GM12865 (cell line): ENCODE results near the gene ADCY5.

Source experiments
- DNase-seq: peaks from one replicate; pipeline ENCODE4 v3.0.0; 2010; ENCODE audit warnings: low read depth
- H3K4me3 ChIP-seq: 2 replicates; pipeline ENCODE4 v1.5.1; 2011; ENCODE audit warnings: mild to moderate bottlenecking, low read depth, low read length, control low read depth
- CTCF ChIP-seq: IDR thresholded peaks from 2 replicates; pipeline ENCODE4 v1.5.1; 2011; ENCODE audit warnings: low read length, control low read depth, low read depth, inconsistent platforms; ENCODE audit not compliant: insufficient read depth; ENCODE audit errors: missing control alignments

The ADCY5 gene

GRCh38 chr3:123267821-123268220 lies 181.1 kb downstream of the ADCY5 start:
- no peak for TF ChIP-seq CTCF
- no peak overlapping the region for H3K4me3 ChIP-seq
- DNase-seq, result no peak

- DNase-seq, result no peak
- H3K4me3 ChIP-seq, result no peak overlapping the region
- TF ChIP-seq CTCF, result no peak
These were observed 184.9 kb downstream of the ADCY5 start for GRCh38 chr3:123263941-123264340.

GRCh38 chr3:123262868-123263267 lies 186.0 kb downstream of the ADCY5 start:
- TF ChIP-seq CTCF, result no peak
- H3K4me3 ChIP-seq, result no peak overlapping the region
- DNase-seq, result no peak

GRCh38 chr3:123262226-123262625 lies 186.7 kb downstream of the ADCY5 start:
- no peak overlapping the region for H3K4me3 ChIP-seq
- TF ChIP-seq CTCF, result no peak
- no peak for DNase-seq

GRCh38 chr3:123261666-123262065 lies 187.2 kb downstream of the ADCY5 start:
- TF ChIP-seq CTCF, result no peak
- H3K4me3 ChIP-seq, result no peak overlapping the region
- no peak for DNase-seq

- no peak overlapping the region for H3K4me3 ChIP-seq
- peak; percentile 37 for DNase-seq
- TF ChIP-seq CTCF, result peak; percentile 25
These were observed 190.0 kb downstream of the ADCY5 start for GRCh38 chr3:123258811-123259420.

GRCh38 chr3:123258359-123258758 lies 190.5 kb downstream of the ADCY5 start:
- no peak for TF ChIP-seq CTCF
- DNase-seq, result no peak
- H3K4me3 ChIP-seq, result no peak overlapping the region
